ENCODE measurements around the gene RASA3. TPM values are rescaled to one million over a fixed set of nuclear protein-coding genes. Genes with fewer than 3 reads are reported as not detected.

The RASA3 gene
- total and polyA plus RNA-seq, 2 of the 4 experiments (the other 2 are of a cell fraction) = 21.0 to 31.4 TPM

- TF ChIP-seq SMC3 (IDR thresholded peaks at IDR 0.05; ENCODE audit: low read depth, low read length) = no peak
These were observed 9.0 kb upstream of the RASA3 start (continued) for GRCh38 chr13:114141261-114141996.

- 61% methylated on average over 8 of the region's 10 CpGs; no CpG with 5 or more reads in 1 of the 2 experiments for WGBS, 2 experiments (ENCODE audit: extremely low coverage in 2 of 2, insufficient read length in 1 of 2)
- Histone ChIP-seq H3K23ac (ENCODE audit: low read depth, low read length) (peak overlapping the region; percentile 29; the same call in 1 of the 2 replicates), H4K5ac (ENCODE audit: low read depth, low read length) (no peak overlapping the region), H3K36me3 (ENCODE audit: control insufficient read depth, insufficient read depth, low read length) (no peaks in the 10 kb centered on the region), H3K4me1 (ENCODE audit: control insufficient read depth, insufficient read depth, low read length) (peaks cover 8% of the 10 kb centered on the region), H2BK15ac (ENCODE audit: low read depth, low read length) (no peak overlapping the region), H4K20me1 (ENCODE audit: insufficient read depth, low read length) (0 out of 2 replicates have a peak, but pooled peaks cover 3% of the 10 kb centered on the region), H3K79me1 (ENCODE audit: low read depth in 1 of 2, low read length in 2 of 2) (0 out of 4 replicates have a peak, but pooled peaks cover 0 to 5% of the 10 kb centered on the region in 2 experiments), H3K9ac (ENCODE audit: low read depth, low read length) (no peak overlapping the region), H3K4ac (ENCODE audit: low read depth, low read length) (no peak overlapping the region), H2AK5ac (ENCODE audit: low read depth, low read length) (peak overlapping the region; percentile 79; the same call in 1 of the 2 replicates), H3K4me3 (ENCODE audit: insufficient read depth, low read depth, low read length) (no peak overlapping the region), H3K9me1 (ENCODE audit: insufficient read depth, low read length) (peaks cover 19% of the 10 kb centered on the region), H3K56ac (ENCODE audit: extremely low read depth, insufficient read depth, low read length) (no peak overlapping the region), H3K27me3 (ENCODE audit: control insufficient read depth, insufficient read depth, low read length) (peaks cover 8% of the 10 kb centered on the region; the same call in 1 of the 2 replicates), H3K9me3 (ENCODE audit: control insufficient read depth, insufficient read depth, low read length) (no peaks in the 10 kb centered on the region), H2AK9ac (replicated peaks; ENCODE audit: low read depth, low read length, poor library complexity) (peak overlapping the region; percentile 35), H2BK120ac (ENCODE audit: low read depth, low read length) (no peak overlapping the region), H3K27ac (ENCODE audit: insufficient read depth, low read length) (no peak overlapping the region), H4K8ac (ENCODE audit: low read depth in 2 of 2, low read length in 2 of 2) (no peak overlapping the region), H2AFZ (replicated peaks; ENCODE audit: low read length, poor library complexity) (no peak overlapping the region), H3K14ac (replicated peaks; ENCODE audit: low read depth, low read length) (no peak overlapping the region), H4K91ac (ENCODE audit: insufficient read depth, low read depth, low read length) (no peak overlapping the region), H3K18ac (ENCODE audit: low read depth, low read length) (no peak overlapping the region), H2BK20ac (ENCODE audit: low read depth, low read length) (no peak overlapping the region), H2BK5ac (ENCODE audit: low read depth, low read length, poor library complexity, severe bottlenecking) (no peak overlapping the region), H3K4me2 (ENCODE audit: low read depth, low read length) (no peak overlapping the region)
- BruUV-seq (replicated peaks) = no TSS peak
- POLR2A ChIA-PET (ENCODE audit: unreplicated experiment) = no interaction called here
- dilution Hi-C loops (cut with HindIII; ENCODE audit: low sequenced_read_pairs, unreplicated experiment) = no loop called here
- DNase-seq (no peak), ATAC-seq (ENCODE audit: low read depth) (no peak)
- intact Hi-C loops (cut with micrococcal nuclease) = no loop called here
- TF ChIP-seq NFE2L2 (IDR thresholded peaks at IDR 0.05; ENCODE audit: low read depth, low read length) (no peak), MXI1 (IDR thresholded peaks at IDR 0.05; ENCODE audit: borderline replicate concordance, low read depth, low read length) (no peak), USF2 (IDR thresholded peaks at IDR 0.05; ENCODE audit: low read depth, low read length) (no peak), RFX5 (IDR thresholded peaks at IDR 0.05; ENCODE audit: low read depth, low read length) (no peak)
- CTCF ChIA-PET = no interaction called here
- in situ Hi-C loops (cut with MboI; ENCODE audit: low sequenced_read_pairs) = no loop called here
These were observed 8.5 kb upstream of the RASA3 start for GRCh38 chr13:114140906-114141250.

Data from IMR-90 (cell line).